AG09309 (cell line): ENCODE data around the gene SMIM21.

Experiments
- DNase-seq: peaks from one replicate; pipeline ENCODE4 v3.0.0-alpha.2; 2010; ENCODE audit warnings: low read depth
- H3K4me3 ChIP-seq: 2 replicates; pipeline ENCODE4 v1.5.1; 2011; ENCODE audit warnings: mild to moderate bottlenecking, low read depth, low read length, moderate library complexity; ENCODE audit not compliant: control insufficient read depth
- TF ChIP-seq, protein P1 (sequence below): IDR thresholded peaks from 2 replicates; pipeline ENCODE4 v1.5.1; 2011; ENCODE audit warnings: mild to moderate bottlenecking, low read depth, low read length, inconsistent platforms; ENCODE audit not compliant: insufficient read depth, control insufficient read depth; ENCODE audit errors: missing control alignments

SMIM21 gene

DNA sequence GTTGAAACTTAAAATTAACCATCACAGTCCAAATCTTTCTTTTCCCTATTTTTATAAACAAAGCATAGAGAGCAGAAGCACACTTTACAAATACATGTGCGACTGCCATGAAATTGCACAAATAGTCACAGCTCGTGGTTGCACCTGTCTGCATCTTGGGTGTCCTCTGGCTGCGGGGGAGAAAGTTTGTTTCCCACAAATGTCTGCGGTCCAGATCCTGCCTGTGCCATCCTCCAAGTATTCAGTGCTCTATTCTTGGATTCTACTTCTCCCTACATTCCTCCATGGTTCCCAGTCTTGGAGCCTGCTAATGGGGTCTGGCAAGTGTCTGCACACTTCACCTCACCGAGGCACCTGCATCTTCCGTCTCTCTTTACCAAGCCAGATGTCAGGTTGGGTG lies 52.2 kb downstream of the SMIM21 start:
- no peak overlapping the region for H3K4me3 ChIP-seq
- TF ChIP-seq, protein P1, sequence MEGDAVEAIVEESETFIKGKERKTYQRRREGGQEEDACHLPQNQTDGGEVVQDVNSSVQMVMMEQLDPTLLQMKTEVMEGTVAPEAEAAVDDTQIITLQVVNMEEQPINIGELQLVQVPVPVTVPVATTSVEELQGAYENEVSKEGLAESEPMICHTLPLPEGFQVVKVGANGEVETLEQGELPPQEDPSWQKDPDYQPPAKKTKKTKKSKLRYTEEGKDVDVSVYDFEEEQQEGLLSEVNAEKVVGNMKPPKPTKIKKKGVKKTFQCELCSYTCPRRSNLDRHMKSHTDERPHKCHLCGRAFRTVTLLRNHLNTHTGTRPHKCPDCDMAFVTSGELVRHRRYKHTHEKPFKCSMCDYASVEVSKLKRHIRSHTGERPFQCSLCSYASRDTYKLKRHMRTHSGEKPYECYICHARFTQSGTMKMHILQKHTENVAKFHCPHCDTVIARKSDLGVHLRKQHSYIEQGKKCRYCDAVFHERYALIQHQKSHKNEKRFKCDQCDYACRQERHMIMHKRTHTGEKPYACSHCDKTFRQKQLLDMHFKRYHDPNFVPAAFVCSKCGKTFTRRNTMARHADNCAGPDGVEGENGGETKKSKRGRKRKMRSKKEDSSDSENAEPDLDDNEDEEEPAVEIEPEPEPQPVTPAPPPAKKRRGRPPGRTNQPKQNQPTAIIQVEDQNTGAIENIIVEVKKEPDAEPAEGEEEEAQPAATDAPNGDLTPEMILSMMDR = no peak
- no peak for DNase-seq

DNA sequence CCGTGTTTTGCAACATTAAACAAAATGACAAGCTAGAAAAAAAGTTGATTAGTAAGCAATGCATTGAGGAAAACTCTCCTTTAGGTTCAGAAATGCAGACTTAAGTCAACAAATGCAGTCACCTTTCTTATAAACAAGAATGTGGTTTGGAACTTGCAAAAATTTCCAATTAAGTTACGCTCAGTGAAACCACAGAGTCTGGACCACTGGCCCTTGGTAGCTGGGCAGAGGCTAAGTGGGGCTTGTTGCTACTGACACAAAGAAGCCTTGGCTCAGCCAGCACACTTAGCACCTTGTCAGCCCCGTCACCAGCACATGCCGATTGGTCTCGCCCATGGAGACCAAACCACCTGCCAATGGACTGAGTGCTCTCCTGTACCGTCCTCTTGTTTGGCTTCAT lies 53.0 kb downstream of the SMIM21 start:
- no peak overlapping the region for H3K4me3 ChIP-seq
- no peak for DNase-seq
- TF ChIP-seq, protein P1 = no peak

DNA sequence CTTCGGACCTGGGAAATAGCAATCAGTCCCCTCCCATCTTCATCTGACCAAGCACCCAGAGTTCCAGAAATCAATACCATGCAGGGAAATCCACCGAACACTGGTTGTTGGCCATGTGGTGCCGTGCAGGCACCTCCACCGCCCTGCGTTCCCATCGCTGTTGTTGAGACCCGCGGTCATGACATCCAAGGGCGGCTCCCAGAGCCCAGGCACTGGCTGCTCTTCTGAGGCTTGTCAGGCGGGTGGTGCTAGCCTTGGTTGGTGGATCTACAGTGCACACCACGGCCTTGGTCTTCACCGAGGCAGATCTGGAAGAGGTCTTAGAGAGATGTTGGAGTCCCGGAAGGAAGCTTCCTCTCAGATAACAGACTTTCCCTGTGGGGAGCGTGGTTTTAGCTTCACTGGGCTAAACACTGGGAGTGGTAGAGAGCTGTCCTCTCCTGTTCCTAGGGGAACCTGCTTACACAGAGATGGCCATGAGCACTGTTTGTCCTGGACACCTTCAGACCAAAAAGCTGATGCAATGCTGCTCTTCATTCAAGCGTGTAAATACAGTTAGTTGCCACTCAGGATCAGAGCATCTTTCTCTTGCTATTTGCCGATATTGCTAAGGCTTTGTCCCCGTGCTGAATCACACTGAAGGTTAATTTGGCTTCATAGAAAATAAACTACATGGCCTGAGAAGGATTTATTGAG lies 58.3 kb downstream of the SMIM21 start:
- DNase-seq = no peak
- H3K4me3 ChIP-seq = no peak overlapping the region
- TF ChIP-seq, protein P1 = no peak

DNA sequence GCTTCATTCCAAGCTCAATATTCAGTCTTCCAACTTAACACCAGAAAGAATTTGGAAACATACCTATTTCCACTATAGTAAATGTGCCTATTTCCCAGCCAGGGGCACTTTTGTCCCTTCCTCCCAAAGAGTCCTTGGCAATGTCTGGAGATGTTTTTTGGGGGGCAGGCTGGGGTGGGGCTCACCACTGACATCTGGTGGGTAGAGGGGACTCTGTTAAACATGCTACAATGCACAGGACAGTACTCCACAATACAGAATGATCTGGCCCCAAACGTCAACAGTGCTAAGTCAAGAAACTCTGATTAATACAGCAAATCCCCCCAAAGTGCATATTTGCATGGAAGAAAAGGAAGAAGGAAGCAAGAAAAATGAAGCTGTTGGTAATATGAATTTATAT lies 61.7 kb downstream of the SMIM21 start:
- no peak for DNase-seq
- TF ChIP-seq, protein P1 = no peak
- no peak overlapping the region for H3K4me3 ChIP-seq

DNA sequence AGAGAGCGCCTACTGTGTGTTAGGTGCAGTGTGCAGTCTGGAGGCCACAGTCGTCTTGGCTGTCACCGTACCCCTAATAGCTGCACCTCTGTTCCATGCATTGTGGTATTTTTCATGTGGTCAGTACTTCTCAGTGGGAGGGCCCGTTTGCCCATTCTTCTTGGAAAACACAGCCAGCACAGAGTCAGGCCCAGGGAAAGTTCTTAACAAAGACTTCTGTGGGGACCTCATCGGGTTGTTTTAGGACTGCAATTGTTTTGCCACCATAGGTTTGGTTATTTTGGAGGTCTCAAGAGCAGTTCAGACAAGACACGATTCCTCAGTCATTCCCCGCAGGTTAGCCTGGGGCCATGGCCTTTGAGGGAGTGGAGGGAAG lies 62.3 kb downstream of the SMIM21 start:
- no peak overlapping the region for H3K4me3 ChIP-seq
- no peak for DNase-seq
- TF ChIP-seq, protein P1 = no peak

DNA sequence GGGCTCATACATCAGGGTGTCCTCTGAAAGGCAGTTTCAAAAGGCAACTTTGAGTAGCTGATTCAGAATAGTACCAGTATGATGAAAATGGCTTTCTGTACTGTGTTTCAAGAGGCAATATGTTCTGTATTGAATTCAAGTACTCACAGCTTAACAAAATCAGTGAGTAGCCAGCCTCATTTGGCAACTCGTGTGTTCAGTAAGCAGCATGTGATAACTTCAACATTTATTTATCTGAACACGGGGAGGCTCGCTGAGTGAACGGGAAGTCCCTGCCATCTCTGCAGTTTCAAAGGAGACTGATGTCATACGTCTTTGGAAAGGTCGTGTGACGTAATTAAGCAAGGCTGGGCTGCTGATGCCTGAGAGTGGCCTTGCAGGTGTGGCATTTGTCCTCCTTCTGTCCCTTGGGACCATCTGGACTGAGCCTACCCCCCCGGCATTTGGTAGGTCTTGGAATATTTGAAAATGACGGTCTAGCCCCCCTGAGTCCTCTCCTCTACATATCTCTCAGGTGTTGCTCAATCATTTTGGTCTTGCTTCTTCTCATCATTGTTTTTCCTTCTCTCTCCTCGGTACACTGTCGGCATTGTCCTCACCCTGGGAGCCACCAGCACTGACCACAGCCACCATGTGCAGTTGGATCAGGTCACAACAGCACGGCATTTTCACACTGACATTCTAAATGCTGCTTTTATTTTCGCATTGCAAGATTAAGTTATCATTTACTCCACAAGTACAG lies 62.8 kb downstream of the SMIM21 start:
- DNase-seq = no peak
- TF ChIP-seq, protein P1 = no peak
- no peak overlapping the region for H3K4me3 ChIP-seq
